IMR-90 (cell line): ENCODE data around the gene NTM.

Source experiments
- POLR2A ChIP-seq: IDR thresholded peaks from 2 replicates; pipeline ENCODE4 v1.6.1; 2012; ENCODE audit warnings: mild to moderate bottlenecking, low read depth, low read length
- TF ChIP-seq, protein P1 (sequence below): conservative IDR thresholded peaks from 2 replicates; pipeline ENCODE4 v1.5.1; 2012; ENCODE audit warnings: mild to moderate bottlenecking, low read depth, low read length, improper control_type of control experiment

DNA sequence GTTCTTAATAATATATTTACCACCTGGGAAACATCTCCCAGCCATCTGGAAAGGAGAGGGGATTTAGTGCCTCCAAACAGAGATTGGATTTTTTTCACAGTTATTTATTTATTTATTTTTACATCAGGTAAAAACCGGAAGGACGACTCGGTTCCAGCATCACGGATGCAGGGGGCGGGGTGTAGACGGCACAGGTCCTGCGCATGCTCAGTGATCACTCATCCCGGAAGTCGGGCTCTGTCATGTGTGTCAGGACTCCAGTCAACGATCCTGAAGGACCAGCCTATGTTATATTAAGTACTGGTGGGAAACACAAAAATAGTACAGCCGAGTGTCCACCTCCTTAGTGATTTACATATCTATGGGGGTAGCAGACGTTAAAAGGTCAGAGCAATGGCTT, 467.6 kb downstream of the NTM start:
- TF ChIP-seq, protein P1, sequence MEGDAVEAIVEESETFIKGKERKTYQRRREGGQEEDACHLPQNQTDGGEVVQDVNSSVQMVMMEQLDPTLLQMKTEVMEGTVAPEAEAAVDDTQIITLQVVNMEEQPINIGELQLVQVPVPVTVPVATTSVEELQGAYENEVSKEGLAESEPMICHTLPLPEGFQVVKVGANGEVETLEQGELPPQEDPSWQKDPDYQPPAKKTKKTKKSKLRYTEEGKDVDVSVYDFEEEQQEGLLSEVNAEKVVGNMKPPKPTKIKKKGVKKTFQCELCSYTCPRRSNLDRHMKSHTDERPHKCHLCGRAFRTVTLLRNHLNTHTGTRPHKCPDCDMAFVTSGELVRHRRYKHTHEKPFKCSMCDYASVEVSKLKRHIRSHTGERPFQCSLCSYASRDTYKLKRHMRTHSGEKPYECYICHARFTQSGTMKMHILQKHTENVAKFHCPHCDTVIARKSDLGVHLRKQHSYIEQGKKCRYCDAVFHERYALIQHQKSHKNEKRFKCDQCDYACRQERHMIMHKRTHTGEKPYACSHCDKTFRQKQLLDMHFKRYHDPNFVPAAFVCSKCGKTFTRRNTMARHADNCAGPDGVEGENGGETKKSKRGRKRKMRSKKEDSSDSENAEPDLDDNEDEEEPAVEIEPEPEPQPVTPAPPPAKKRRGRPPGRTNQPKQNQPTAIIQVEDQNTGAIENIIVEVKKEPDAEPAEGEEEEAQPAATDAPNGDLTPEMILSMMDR = no peak
- TF ChIP-seq POLR2A = no peak
